Measurements from ENCODE around the gene ZNF124.

GRCh38 chr1:247156787-247157232, 15.0 kb downstream of the ZNF124 start:
- TF ChIP-seq, protein P1, sequence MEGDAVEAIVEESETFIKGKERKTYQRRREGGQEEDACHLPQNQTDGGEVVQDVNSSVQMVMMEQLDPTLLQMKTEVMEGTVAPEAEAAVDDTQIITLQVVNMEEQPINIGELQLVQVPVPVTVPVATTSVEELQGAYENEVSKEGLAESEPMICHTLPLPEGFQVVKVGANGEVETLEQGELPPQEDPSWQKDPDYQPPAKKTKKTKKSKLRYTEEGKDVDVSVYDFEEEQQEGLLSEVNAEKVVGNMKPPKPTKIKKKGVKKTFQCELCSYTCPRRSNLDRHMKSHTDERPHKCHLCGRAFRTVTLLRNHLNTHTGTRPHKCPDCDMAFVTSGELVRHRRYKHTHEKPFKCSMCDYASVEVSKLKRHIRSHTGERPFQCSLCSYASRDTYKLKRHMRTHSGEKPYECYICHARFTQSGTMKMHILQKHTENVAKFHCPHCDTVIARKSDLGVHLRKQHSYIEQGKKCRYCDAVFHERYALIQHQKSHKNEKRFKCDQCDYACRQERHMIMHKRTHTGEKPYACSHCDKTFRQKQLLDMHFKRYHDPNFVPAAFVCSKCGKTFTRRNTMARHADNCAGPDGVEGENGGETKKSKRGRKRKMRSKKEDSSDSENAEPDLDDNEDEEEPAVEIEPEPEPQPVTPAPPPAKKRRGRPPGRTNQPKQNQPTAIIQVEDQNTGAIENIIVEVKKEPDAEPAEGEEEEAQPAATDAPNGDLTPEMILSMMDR (IDR thresholded peaks at IDR 0.05), result no peak
- no peak for TF ChIP-seq POLR2A (IDR thresholded peaks at IDR 0.05)

Data from uterus (tissue), 2 donors.